Measurements from ENCODE around the gene ULK4.

GRCh38 chr3:41236228-41236627, 725.7 kb downstream of the ULK4 start:
- no peak for TF ChIP-seq CTCF (IDR thresholded peaks at IDR 0.05; ENCODE audit: low read depth, low read length)
- no peak for TF ChIP-seq MAX (IDR thresholded peaks at IDR 0.05; ENCODE audit: low read depth, low read length)

Measured in NB4 (cell line).